SJSA1 (cell line): Measurements from ENCODE around the gene CDKAL1. TPM values are rescaled to one million over a fixed set of nuclear protein-coding genes. Genes with fewer than 3 reads are reported as not detected.

ENCODE experiments used
- DNase-seq, 2 experiments: peaks; one replicate each; pipeline ENCODE4 v3.0.0-alpha.2; 2015 to 2020; ENCODE audit warnings: low spot score in 2 of 2, low read depth in 1 of 2
- H3K27ac ChIP-seq: fragments of 250-450 bp; sonication (Bioruptor Pico); 2 replicates; pipeline ENCODE4 v1.5.1; 2020; ENCODE audit warnings: mild to moderate bottlenecking, moderate library complexity
- H3K27me3 ChIP-seq: fragments of 250-450 bp; sonication (Bioruptor Pico); replicated peaks from 2 replicates; pipeline ENCODE4 v1.5.1; 2020; ENCODE audit warnings: mild to moderate bottlenecking, moderate library complexity
- H3K36me3 ChIP-seq: fragments of 250-450 bp; sonication (Bioruptor Pico); 2 replicates; pipeline ENCODE4 v1.5.1; 2020; ENCODE audit warnings: mild to moderate bottlenecking
- H3K4me1 ChIP-seq: fragments of 250-450 bp; sonication (Bioruptor Pico); replicated peaks from 2 replicates; pipeline ENCODE4 v1.6.1; 2021; ENCODE audit warnings: mild to moderate bottlenecking
- H3K4me3 ChIP-seq: fragments of 250-450 bp; sonication (Bioruptor Pico); 2 replicates; pipeline ENCODE4 v1.5.1; 2020; ENCODE audit warnings: mild to moderate bottlenecking
- H3K9me3 ChIP-seq: fragments of 250-450 bp; sonication (Bioruptor Pico); replicated peaks from 2 replicates; pipeline ENCODE4 v1.5.1; 2020; ENCODE audit warnings: mild to moderate bottlenecking
- total RNA-seq: library from RNA; depleted of rRNA; stranded (reverse); fragments of >200 nt; shearing (Covaris generic); gene quantifications from 2 replicates; pipeline ENCODE4 v1.2.3, GENCODE V29; 2014

The CDKAL1 gene
- total RNA-seq, 1 experiment from 2014 or later: 25.7 TPM

- no peak overlapping the region for H3K27ac ChIP-seq
- no peaks in the 10 kb centered on the region for H3K27me3 ChIP-seq
- no peaks in the 10 kb centered on the region for H3K36me3 ChIP-seq
- H3K4me3 ChIP-seq: no peak overlapping the region
- H3K4me1 ChIP-seq: no peaks in the 10 kb centered on the region
- DNase-seq: no peak
- no peaks in the 10 kb centered on the region for H3K9me3 ChIP-seq
Measured at GRCh38 chr6:20693466-20694063, 159.3 kb downstream of the CDKAL1 start.

- no peak for DNase-seq
- no peak overlapping the region for H3K27ac ChIP-seq
Measured at GRCh38 chr6:20696676-20697075, 162.4 kb downstream of the CDKAL1 start.

DNA sequence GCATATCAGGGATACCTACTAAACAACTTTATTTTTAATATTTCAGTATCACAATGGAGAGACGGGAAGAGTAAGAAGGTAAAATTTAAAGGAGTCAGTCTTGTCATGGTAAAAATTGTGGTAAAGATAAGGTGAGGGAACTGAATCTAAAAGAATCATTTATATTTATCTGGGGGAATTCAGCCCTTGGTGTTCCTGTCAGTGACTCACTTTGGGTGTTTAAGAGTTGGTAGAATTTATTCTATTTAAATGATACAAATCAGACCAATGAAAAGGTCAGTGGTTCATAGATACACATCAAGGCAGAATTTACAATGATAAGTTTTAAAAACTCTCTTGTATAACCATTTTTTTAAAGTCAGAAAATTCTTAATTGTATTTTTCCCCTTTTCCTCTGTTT is 164.4 kb downstream of the CDKAL1 start:
- no peaks in the 10 kb centered on the region for H3K9me3 ChIP-seq
- H3K4me3 ChIP-seq: no peak overlapping the region
- H3K27me3 ChIP-seq: no peaks in the 10 kb centered on the region
- DNase-seq: no peak
- no peak overlapping the region for H3K27ac ChIP-seq
- H3K4me1 ChIP-seq: no peaks in the 10 kb centered on the region
- H3K36me3 ChIP-seq: no peaks in the 10 kb centered on the region

More at GRCh38 chr6:20696676-20697075, 162.4 kb downstream of the CDKAL1 start:
- no peaks in the 10 kb centered on the region for H3K9me3 ChIP-seq
- H3K4me1 ChIP-seq: no peaks in the 10 kb centered on the region
- H3K4me3 ChIP-seq: no peak overlapping the region
- no peaks in the 10 kb centered on the region for H3K36me3 ChIP-seq
- no peaks in the 10 kb centered on the region for H3K27me3 ChIP-seq

DNA sequence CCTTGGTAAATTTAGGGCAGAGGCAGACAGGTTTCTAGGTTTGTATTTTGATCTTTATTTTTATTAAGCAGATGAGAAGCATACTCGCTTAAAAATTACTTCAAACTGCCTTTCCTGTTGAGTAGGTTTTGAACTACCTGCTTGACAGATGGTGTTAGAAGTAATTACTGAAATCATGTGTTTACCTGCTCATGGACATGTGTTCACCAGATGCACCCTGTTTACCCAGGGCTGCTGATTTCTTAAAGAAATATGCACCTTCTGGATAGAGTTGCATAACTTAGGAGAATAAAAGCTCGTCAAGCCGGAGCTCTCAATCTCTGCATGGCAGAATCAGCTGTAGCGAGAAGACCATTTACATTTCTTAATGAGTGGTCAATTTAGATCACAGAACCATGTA is 165.1 kb downstream of the CDKAL1 start:
- DNase-seq: no peak
- no peak overlapping the region for H3K4me3 ChIP-seq
- no peaks in the 10 kb centered on the region for H3K4me1 ChIP-seq
- H3K27me3 ChIP-seq: no peaks in the 10 kb centered on the region
- H3K9me3 ChIP-seq: no peaks in the 10 kb centered on the region
- H3K36me3 ChIP-seq: no peaks in the 10 kb centered on the region
- H3K27ac ChIP-seq: no peak overlapping the region

DNA sequence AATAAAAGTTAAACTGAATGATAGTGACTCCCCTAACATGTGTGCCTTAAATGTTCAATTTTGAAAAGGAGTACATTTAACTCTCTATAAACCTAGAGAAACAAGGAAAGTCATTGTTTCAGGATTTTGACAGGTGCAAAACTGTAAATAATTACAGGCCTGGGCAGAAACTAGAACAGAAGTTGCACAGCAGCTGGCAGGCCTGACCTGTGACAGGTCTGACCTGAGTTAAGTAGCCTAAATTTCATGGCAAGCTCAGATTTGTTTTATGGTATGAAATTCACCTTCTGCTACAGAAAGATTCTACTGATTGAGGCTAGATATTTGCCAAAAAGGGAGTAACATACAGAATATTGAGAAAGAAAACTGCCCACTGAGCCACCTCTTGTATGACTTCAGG is 166.1 kb downstream of the CDKAL1 start:
- Histone ChIP-seq H3K27ac (no peak overlapping the region), H3K4me1 (no peaks in the 10 kb centered on the region), H3K27me3 (no peaks in the 10 kb centered on the region), H3K36me3 (no peaks in the 10 kb centered on the region), H3K4me3 (no peak overlapping the region), H3K9me3 (no peaks in the 10 kb centered on the region)
- no peak for DNase-seq

DNA sequence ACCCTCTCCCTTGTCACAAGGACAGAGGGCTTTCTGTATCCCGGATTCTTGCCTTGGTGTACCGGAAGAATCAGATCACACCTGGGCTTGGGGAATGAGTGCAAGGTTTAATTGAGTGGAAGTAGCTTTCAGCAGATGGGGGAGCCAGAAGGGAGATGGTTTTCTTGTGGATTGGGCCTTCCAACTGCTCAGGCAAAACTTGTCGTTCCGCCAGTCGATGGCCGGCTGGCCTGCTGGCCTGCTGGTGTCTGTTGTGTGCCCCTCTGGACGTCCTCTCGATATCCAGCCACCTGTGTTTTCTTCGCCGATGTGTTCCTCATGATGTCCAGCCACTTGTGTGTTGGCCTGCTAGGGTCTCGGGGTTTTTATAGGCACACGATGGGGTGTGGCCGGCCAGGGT is 168.1 kb downstream of the CDKAL1 start:
- no peaks in the 10 kb centered on the region for H3K36me3 ChIP-seq
- H3K4me3 ChIP-seq: no peak overlapping the region
- no peak for DNase-seq
- no peaks in the 10 kb centered on the region for H3K27me3 ChIP-seq
- no peaks in the 10 kb centered on the region for H3K4me1 ChIP-seq
- H3K27ac ChIP-seq: no peak overlapping the region
- no peaks in the 10 kb centered on the region for H3K9me3 ChIP-seq

GRCh38 chr6:20703049-20703448 is 168.8 kb downstream of the CDKAL1 start:
- no peak overlapping the region for H3K27ac ChIP-seq
- DNase-seq: no peak
- H3K4me3 ChIP-seq: no peak overlapping the region
- H3K36me3 ChIP-seq: no peaks in the 10 kb centered on the region
- no peaks in the 10 kb centered on the region for H3K27me3 ChIP-seq
- no peaks in the 10 kb centered on the region for H3K9me3 ChIP-seq
- H3K4me1 ChIP-seq: no peaks in the 10 kb centered on the region

GRCh38 chr6:20704325-20705025 is 170.2 kb downstream of the CDKAL1 start:
- Histone ChIP-seq H3K27ac (no peak overlapping the region), H3K27me3 (no peaks in the 10 kb centered on the region), H3K4me1 (no peaks in the 10 kb centered on the region), H3K36me3 (no peaks in the 10 kb centered on the region), H3K4me3 (no peak overlapping the region), H3K9me3 (no peaks in the 10 kb centered on the region)
- no peak for DNase-seq

GRCh38 chr6:20705741-20706140 is 171.5 kb downstream of the CDKAL1 start:
- Histone ChIP-seq H3K9me3 (no peaks in the 10 kb centered on the region), H3K27me3 (no peaks in the 10 kb centered on the region), H3K27ac (no peak overlapping the region), H3K4me3 (no peak overlapping the region), H3K4me1 (no peaks in the 10 kb centered on the region), H3K36me3 (no peaks in the 10 kb centered on the region)
- no peak for DNase-seq

GRCh38 chr6:20706238-20706938 is 172.1 kb downstream of the CDKAL1 start:
- Histone ChIP-seq H3K9me3 (no peaks in the 10 kb centered on the region), H3K27me3 (no peaks in the 10 kb centered on the region), H3K27ac (no peak overlapping the region), H3K36me3 (no peaks in the 10 kb centered on the region), H3K4me3 (no peak overlapping the region), H3K4me1 (no peaks in the 10 kb centered on the region)
- no peak for DNase-seq

DNA sequence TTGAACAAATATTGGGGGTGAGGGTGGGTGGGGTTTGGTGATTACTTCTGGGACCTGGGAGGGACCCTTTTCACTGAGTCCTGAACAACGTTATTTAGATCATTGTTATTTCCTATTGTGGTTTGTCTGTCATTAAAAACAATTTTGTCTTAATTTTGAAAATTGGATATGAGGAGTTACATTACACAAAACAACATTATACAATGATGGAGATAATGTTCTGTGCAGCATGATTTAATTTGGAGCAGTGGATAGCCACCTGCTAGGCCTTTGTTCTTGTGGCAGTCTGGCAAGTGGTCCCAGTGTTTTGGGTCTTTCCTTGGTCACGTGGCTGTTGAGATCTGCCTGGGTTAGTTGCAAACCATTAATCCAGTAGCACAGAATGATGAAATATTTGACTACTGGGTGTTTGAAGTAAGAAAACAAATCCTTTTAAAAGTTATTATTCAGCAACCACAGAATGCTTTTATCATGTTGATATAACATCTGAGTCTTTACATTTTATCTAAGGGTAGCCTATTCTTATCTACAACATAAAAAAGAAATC is 172.8 kb downstream of the CDKAL1 start:
- H3K9me3 ChIP-seq: no peaks in the 10 kb centered on the region
- no peak for DNase-seq
- H3K36me3 ChIP-seq: no peaks in the 10 kb centered on the region

DNA sequence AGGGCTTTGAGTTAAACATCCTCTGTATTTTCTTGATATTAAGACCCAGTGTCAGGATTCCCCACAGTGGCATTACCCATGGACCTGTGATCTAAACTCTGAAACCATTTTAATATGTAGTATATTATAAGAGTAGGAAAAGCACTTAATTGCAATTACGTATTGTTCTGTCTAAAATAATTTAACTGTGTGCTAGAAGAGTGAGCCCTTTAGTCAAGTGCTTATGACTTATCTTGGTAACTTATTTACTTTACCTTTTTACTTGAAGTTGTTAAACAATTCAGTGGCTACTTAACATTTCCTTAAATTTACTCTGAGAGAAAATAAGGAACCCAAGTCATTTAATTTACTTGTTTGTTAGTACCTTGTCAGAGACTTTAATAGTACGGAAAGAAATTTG is 173.6 kb downstream of the CDKAL1 start:
- Histone ChIP-seq H3K27me3 (no peaks in the 10 kb centered on the region), H3K4me3 (no peak overlapping the region)

More for the DNA sequence above, 172.8 kb downstream of the CDKAL1 start:
- H3K4me1 ChIP-seq: no peaks in the 10 kb centered on the region
- H3K27me3 ChIP-seq: no peaks in the 10 kb centered on the region
- no peak overlapping the region for H3K4me3 ChIP-seq
- no peak overlapping the region for H3K27ac ChIP-seq

DNA sequence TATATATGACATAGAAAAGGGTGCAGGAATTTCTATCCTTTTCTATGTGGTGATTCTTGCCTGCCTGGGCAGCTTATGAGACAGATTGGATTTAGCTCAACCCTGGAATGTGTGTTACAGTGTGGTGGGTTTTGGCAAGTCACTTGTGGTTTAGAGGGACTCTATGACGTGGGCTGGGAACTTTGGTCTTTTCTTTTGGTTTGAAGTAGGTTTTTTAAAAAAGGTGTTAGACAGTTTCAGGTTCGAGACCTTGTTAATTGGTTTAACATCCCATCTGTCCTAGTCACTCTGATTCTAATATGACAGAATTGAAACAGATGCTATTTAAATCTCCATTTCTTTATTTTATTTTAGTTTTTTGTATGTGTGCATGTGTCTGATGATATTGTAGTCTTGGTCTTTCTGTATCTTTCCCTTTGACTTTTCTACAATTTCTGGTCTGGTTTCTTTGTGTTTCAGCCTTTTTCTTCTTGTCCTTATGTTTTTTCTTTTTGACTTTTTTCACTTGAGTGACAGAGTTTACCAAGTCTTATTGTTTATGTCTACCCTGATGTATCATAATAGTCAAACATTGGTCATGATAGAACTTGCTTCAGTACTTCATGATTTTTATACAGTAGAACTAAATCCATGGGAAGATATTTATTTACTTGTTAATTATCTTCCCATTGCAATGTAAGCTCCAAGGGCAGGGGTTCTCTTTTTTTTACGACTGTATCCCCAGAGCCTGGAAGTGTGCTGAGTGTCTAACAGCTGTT is 174.3 kb downstream of the CDKAL1 start:
- Histone ChIP-seq H3K4me1 (no peaks in the 10 kb centered on the region), H3K27ac (no peak overlapping the region), H3K4me3 (no peak overlapping the region), H3K27me3 (no peaks in the 10 kb centered on the region), H3K9me3 (no peaks in the 10 kb centered on the region), H3K36me3 (no peaks in the 10 kb centered on the region)
- no peak for DNase-seq

More for the DNA sequence above, 173.6 kb downstream of the CDKAL1 start:
- no peak overlapping the region for H3K27ac ChIP-seq
- H3K4me1 ChIP-seq: no peaks in the 10 kb centered on the region
- DNase-seq: no peak
- no peaks in the 10 kb centered on the region for H3K9me3 ChIP-seq
- H3K36me3 ChIP-seq: no peaks in the 10 kb centered on the region
